HepG2 (cell line): ENCODE data around the gene CYP2J2. TPM values are rescaled to one million over a fixed set of nuclear protein-coding genes. Genes with fewer than 3 reads are reported as not detected.

ENCODE experiments used
- ATAC-seq: fragments of 200-7000 bp; cut with Tn5 transposase; 3 replicates; pipeline ENCODE4 v1.9.1; 2020; ENCODE audit warnings: mild to moderate bottlenecking, moderate library complexity
- BruUV-seq: library from RNA; stranded (reverse); fragments of 400-500 nt; replicated peaks from 2 replicates; lab custom pipeline; 2021; lab: Mats Ljungman, UMichigan
- CTCF ChIA-PET: fragments of 300-600 bp; formaldehyde crosslinking; extraction: SDS; loops from one replicate; lab custom pipeline; 2021; ENCODE audit warnings: low total read pairs, inconsistent platforms, low intra/inter-chr PET ratio; lab: Yijun Ruan, JAX
- POLR2A ChIA-PET: fragments of 350-600 bp; sonication (Branson Sonifier 250); formaldehyde crosslinking; loops from one replicate; lab custom pipeline; 2020; ENCODE audit warnings: antibody characterized with exemption, inconsistent platforms; lab: Yijun Ruan, JAX
- DNase-seq: peaks from one replicate; pipeline ENCODE4 v3.0.0-alpha.2; 2015; ENCODE audit warnings: low spot score
- FAIRE-seq: peaks from 3 replicates; lab custom pipeline; 2011; peaks lifted over from hg19 to GRCh38; lab: Jason Lieb, UNC
- H2AFZ ChIP-seq: one replicate; pipeline ENCODE4 v1.6.1; 2011; ENCODE audit warnings: low read length, inconsistent platforms
- H3K27ac ChIP-seq: fragments of 300-600 bp; 3 replicates; pipeline ENCODE4 v1.8.0; 2011; ENCODE audit warnings: mixed run types, mild to moderate bottlenecking, mixed read lengths, low read length, inconsistent platforms; ENCODE audit not compliant: insufficient read depth; ENCODE audit errors: extremely low read length
- H3K27me3 ChIP-seq, 2 experiments: fragments of 200-600 bp in 1 of 2; 2 replicates in 1 of 2; 3 replicates in 1 of 2; pipeline versions ENCODE4 v1.6.0 to v1.8.0; 2011; ENCODE audit warnings: low read length in 2 of 2, mild to moderate bottlenecking in 2 of 2, moderate library complexity in 2 of 2, inconsistent platforms in 1 of 2; ENCODE audit not compliant: insufficient read depth in 2 of 2, control insufficient read depth in 1 of 2
- H3K36me3 ChIP-seq, 2 experiments: fragments of 200-600 bp in 1 of 2; replicated peaks in 1 of 2; 2 replicates in 1 of 2; 3 replicates in 1 of 2; pipeline versions ENCODE4 v1.5.1 to v1.8.0; 2011; ENCODE audit warnings: low read length in 2 of 2, inconsistent platforms in 1 of 2; ENCODE audit not compliant: insufficient read depth in 2 of 2, control insufficient read depth in 1 of 2
- H3K4me1 ChIP-seq: 2 replicates; pipeline ENCODE4 v1.5.1; 2012; ENCODE audit warnings: low read length, inconsistent platforms; ENCODE audit not compliant: insufficient read depth
- H3K4me2 ChIP-seq: 2 replicates; pipeline ENCODE4 v1.6.0; 2011; ENCODE audit warnings: low read depth, low read length, inconsistent platforms
- H3K4me3 ChIP-seq, 3 experiments: fragments of 200-600 bp in 1 of 3; sonication (generic), shearing (Covaris generic) in 1 of 3; replicated peaks in 1 of 3; 2 replicates each; pipeline ENCODE4 v1.5.1; 2011 to 2016; ENCODE audit warnings: low read length in 3 of 3, inconsistent platforms in 2 of 3, low read depth in 2 of 3, mild to moderate bottlenecking in 2 of 3, control low read depth in 1 of 3, mixed read lengths in 1 of 3; ENCODE audit not compliant: insufficient read depth in 1 of 3
- H3K79me2 ChIP-seq: one replicate; pipeline ENCODE4 v1.6.1; 2011; ENCODE audit warnings: low read length, inconsistent platforms; ENCODE audit not compliant: insufficient read depth
- H3K9ac ChIP-seq: 2 replicates; pipeline ENCODE4 v1.6.0; 2011; ENCODE audit warnings: mild to moderate bottlenecking, low read depth, low read length, inconsistent platforms; ENCODE audit not compliant: insufficient read depth
- H3K9me3 ChIP-seq: 2 replicates; pipeline ENCODE4 v1.5.1; 2012; ENCODE audit warnings: mild to moderate bottlenecking, low read length
- H4K20me1 ChIP-seq: 2 replicates; pipeline ENCODE4 v1.6.0; 2011; ENCODE audit warnings: inconsistent platforms, mild to moderate bottlenecking, low read length, moderate library complexity; ENCODE audit not compliant: insufficient read depth
- CBFB ChIP-seq: sonication (generic); formaldehyde crosslinking; IDR thresholded peaks from 2 replicates; pipeline ENCODE4 v1.4.0; 2020; ENCODE audit warnings: missing genetic modification reagents
- GABPB1 ChIP-seq: IDR thresholded peaks from 2 replicates; pipeline ENCODE4 v1.6.1; 2016; ENCODE audit warnings: mild to moderate bottlenecking, missing genetic modification reagents, moderate library complexity, missing compliant biosample characterization
- PHF5A ChIP-seq: IDR thresholded peaks from one replicate; pipeline ENCODE4 v1.6.1; 2018; ENCODE audit warnings: low read depth, missing genetic modification reagents; ENCODE audit not compliant: unreplicated experiment
- PITX1 ChIP-seq: sonication (generic); formaldehyde crosslinking; IDR thresholded peaks from 2 replicates; pipeline ENCODE4 v1.5.1; 2020; ENCODE audit warnings: mild to moderate bottlenecking, missing genetic modification reagents
- SMC3 ChIP-seq: IDR thresholded peaks from 2 replicates; pipeline ENCODE4 v1.6.1; 2011; ENCODE audit warnings: low read length, improper control_type of control experiment
- TGIF2 ChIP-seq: IDR thresholded peaks from 2 replicates; pipeline ENCODE4 v1.6.1; 2016; ENCODE audit warnings: control low read depth, missing compliant biosample characterization
- ZNF614 ChIP-seq: IDR thresholded peaks from 2 replicates; pipeline ENCODE4 v1.6.1; 2018; ENCODE audit warnings: missing biosample characterization, missing genetic modification reagents, inconsistent platforms, borderline replicate concordance
- WGBS: methylation state at CpG from one replicate; pipeline ENCODE4 v1.1.6; 2017; ENCODE audit warnings: low lambda C conversion rate; 5-methylcytosine and 5-hydroxymethylcytosine counted together
- in situ Hi-C: cut with HindIII; loops from 2 replicates; pipeline ENCODE4 v1.10.0; 2017; ENCODE audit warnings: low pct_unique_long_range_greater_than_20kb; ENCODE audit not compliant: extremely low pct_ligation_motif_present
- intact Hi-C: fragments of 100-400 bp; cut with micrococcal nuclease; formaldehyde crosslinking; loops from one replicate; pipeline ENCODE4 v1.10.0; 2022; ENCODE audit not compliant: unreplicated experiment
- polyA plus RNA-seq, 8 experiments: library from polyadenylated mRNA; depleted of rRNA in 3 of 8; stranded (reverse) in 7 of 8; unstranded in 1 of 8; fragments of >200 nt; fragmentation: Illumina TruSeq in 4 of 8; extraction: Trizol in 4 of 8; gene quantifications; 2 replicates each; pipeline versions ENCODE4 v1.2.1 to v1.2.3, GENCODE V29; 2011 to 2016; ENCODE audit warnings: low read depth in 4 of 8, missing spikeins in 1 of 8, mixed read lengths in 1 of 8; ENCODE audit not compliant: insufficient read depth in 1 of 8
- total RNA-seq, 5 experiments: library from RNA; depleted of rRNA; stranded (reverse); fragments of >200 nt; fragmentation: Illumina TruSeq; extraction: Trizol; gene quantifications; 2 replicates each; pipeline ENCODE4 v1.2.3, GENCODE V29; 2016; ENCODE audit warnings: low read depth in 1 of 5
- TF ChIP-seq, protein P1 (sequence below): sonication (generic); formaldehyde crosslinking; IDR thresholded peaks from 2 replicates; pipeline ENCODE4 v1.8.1; 2023; ENCODE audit warnings: mild to moderate bottlenecking, moderate library complexity, missing genetic modification reagents
- TF ChIP-seq, protein P2 (sequence below): sonication (generic); IDR thresholded peaks from 2 replicates; pipeline ENCODE4 v1.6.1; 2016; ENCODE audit warnings: low read depth, borderline replicate concordance
- TF ChIP-seq, protein P3 (sequence below): sonication (generic); formaldehyde crosslinking; IDR thresholded peaks from 2 replicates; pipeline ENCODE4 v1.5.0; 2020; ENCODE audit warnings: mild to moderate bottlenecking, missing genetic modification reagents, moderate library complexity
- TF ChIP-seq, protein P4 (sequence below): sonication (generic); formaldehyde crosslinking; IDR thresholded peaks from 2 replicates; pipeline ENCODE4 v1.5.1; 2020; ENCODE audit warnings: mild to moderate bottlenecking, missing genetic modification reagents, moderate library complexity
- TF ChIP-seq, protein P5 (sequence below), 2 experiments: sonication (generic) in 1 of 2; formaldehyde crosslinking in 1 of 2; IDR thresholded peaks; 2 replicates each; pipeline versions ENCODE4 v1.5.1 to v1.6.1; 2011 to 2020; ENCODE audit warnings: borderline replicate concordance in 1 of 2, low read depth in 1 of 2, low read length in 1 of 2, mild to moderate bottlenecking in 1 of 2, missing genetic modification reagents in 1 of 2, moderate library complexity in 1 of 2
- TF ChIP-seq, protein P6 (sequence below): sonication (generic); formaldehyde crosslinking; IDR thresholded peaks from 2 replicates; pipeline ENCODE4 v1.4.0; 2020; ENCODE audit warnings: missing genetic modification reagents

CYP2J2 gene
- total and polyA plus RNA-seq, 2 of the 13 experiments (the other 11 are each of a cell fraction or from before 2014, with no cell fraction given), result 2.1 to 5.9 TPM

DNA sequence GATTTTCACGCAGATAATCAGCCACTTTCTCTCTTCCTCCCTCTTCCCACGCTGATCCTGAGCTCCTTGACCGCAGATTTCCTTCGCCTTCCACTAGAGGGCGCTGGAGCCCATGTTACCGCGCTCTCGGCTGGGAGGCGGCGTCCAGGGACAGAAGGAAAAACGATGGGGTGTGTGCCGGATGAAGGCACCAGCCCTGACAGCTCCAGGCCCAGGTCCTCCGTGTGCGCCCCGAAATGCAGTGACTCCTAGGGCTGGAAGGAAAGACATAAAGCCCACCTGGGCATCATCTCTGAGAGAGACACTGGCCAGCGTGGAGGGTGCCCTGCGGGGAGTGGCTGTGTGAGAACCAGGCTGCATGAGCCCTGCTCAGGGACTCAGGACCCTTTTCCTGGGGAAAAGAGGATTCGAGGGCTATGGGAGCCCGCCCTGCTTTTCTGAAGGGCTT is 44.9 kb upstream of the CYP2J2 start:
- intact Hi-C loops, result loop anchor here (10.0 kb wide), 3 partner anchors 153 to 793 kb away; no protein-coding TSS in a partner anchor
- ChIA-PET CTCF (interaction anchor here (1.1 kb wide), 1 partner anchor 24 kb away, joined by 3 read pairs; no protein-coding TSS in a partner anchor), POLR2A (no interaction called here)
- H3K27ac ChIP-seq, result no peak overlapping the region
- H3K4me3 ChIP-seq, result peak overlapping the region in 1 of 3 experiments; percentile 2; a peak in 1 of 6 replicates
- FAIRE-seq, result peak; percentile 43
- in situ Hi-C loops, result no loop called here
- peak; percentile 28 for DNase-seq
- peak overlapping the region; percentile 52 for H3K4me2 ChIP-seq
- no peak overlapping the region for H3K9ac ChIP-seq
- H4K20me1 ChIP-seq, result no peaks in the 10 kb centered on the region
- H3K36me3 ChIP-seq, result no peaks in the 10 kb centered on the region
- H2AFZ ChIP-seq, result no peak overlapping the region
- peak; percentile 96 for ATAC-seq
- H3K27me3 ChIP-seq, result peaks cover 0 to 34% of the 10 kb centered on the region in 2 experiments; a peak in 2 of 5 replicates
- no peaks in the 10 kb centered on the region for H3K79me2 ChIP-seq
- H3K9me3 ChIP-seq, result no peaks in the 10 kb centered on the region
- no peaks in the 10 kb centered on the region for H3K4me1 ChIP-seq
- no TSS peak for BruUV-seq
- 9% methylated on average over 15 of the region's 19 CpGs for WGBS
- TF ChIP-seq, protein P1, sequence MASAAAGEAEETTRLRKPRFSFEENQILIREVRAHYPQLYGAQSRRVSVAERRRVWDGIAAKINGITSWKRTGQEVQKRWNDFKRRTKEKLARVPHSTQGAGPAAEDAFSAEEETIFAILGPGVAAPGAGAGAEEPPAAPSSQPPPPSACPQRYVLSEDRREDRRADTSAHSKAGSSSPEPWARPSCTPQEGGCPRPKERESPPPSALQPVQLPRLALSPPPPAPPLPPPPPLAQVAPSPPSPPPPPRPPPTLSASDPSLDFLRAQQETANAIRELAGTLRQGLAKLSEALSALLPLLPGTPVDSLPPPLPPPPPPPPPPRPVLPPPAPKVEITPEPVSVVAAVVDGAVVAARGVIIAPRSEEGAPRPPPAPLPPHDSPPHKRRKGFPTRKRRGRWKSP (CRISPR knock-in tag), result no peak
- TF ChIP-seq, protein P2, sequence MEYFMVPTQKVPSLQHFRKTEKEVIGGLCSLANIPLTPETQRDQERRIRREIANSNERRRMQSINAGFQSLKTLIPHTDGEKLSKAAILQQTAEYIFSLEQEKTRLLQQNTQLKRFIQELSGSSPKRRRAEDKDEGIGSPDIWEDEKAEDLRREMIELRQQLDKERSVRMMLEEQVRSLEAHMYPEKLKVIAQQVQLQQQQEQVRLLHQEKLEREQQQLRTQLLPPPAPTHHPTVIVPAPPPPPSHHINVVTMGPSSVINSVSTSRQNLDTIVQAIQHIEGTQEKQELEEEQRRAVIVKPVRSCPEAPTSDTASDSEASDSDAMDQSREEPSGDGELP, result no peak
- no peak for TF ChIP-seq ZNF614 (CRISPR knock-in tag)
- TF ChIP-seq, protein P3, sequence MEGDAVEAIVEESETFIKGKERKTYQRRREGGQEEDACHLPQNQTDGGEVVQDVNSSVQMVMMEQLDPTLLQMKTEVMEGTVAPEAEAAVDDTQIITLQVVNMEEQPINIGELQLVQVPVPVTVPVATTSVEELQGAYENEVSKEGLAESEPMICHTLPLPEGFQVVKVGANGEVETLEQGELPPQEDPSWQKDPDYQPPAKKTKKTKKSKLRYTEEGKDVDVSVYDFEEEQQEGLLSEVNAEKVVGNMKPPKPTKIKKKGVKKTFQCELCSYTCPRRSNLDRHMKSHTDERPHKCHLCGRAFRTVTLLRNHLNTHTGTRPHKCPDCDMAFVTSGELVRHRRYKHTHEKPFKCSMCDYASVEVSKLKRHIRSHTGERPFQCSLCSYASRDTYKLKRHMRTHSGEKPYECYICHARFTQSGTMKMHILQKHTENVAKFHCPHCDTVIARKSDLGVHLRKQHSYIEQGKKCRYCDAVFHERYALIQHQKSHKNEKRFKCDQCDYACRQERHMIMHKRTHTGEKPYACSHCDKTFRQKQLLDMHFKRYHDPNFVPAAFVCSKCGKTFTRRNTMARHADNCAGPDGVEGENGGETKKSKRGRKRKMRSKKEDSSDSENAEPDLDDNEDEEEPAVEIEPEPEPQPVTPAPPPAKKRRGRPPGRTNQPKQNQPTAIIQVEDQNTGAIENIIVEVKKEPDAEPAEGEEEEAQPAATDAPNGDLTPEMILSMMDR (CRISPR knock-in tag), result peak; percentile 93
- TF ChIP-seq, protein P4, sequence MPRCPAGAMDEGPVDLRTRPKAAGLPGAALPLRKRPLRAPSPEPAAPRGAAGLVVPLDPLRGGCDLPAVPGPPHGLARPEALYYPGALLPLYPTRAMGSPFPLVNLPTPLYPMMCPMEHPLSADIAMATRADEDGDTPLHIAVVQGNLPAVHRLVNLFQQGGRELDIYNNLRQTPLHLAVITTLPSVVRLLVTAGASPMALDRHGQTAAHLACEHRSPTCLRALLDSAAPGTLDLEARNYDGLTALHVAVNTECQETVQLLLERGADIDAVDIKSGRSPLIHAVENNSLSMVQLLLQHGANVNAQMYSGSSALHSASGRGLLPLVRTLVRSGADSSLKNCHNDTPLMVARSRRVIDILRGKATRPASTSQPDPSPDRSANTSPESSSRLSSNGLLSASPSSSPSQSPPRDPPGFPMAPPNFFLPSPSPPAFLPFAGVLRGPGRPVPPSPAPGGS (CRISPR knock-in tag), result 0 out of 2 replicates have a peak, but pooled peaks have one; percentile 33
- TF ChIP-seq, protein P5, sequence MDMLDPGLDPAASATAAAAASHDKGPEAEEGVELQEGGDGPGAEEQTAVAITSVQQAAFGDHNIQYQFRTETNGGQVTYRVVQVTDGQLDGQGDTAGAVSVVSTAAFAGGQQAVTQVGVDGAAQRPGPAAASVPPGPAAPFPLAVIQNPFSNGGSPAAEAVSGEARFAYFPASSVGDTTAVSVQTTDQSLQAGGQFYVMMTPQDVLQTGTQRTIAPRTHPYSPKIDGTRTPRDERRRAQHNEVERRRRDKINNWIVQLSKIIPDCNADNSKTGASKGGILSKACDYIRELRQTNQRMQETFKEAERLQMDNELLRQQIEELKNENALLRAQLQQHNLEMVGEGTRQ (IDR thresholded peaks at IDR 0.05; ENCODE audit: low read depth, low read length), result no peak
- TF ChIP-seq, protein P5 (CRISPR knock-in tag; IDR thresholded peaks at IDR 0.05; ENCODE audit: borderline replicate concordance), result no peak
- TF ChIP-seq, protein P6, sequence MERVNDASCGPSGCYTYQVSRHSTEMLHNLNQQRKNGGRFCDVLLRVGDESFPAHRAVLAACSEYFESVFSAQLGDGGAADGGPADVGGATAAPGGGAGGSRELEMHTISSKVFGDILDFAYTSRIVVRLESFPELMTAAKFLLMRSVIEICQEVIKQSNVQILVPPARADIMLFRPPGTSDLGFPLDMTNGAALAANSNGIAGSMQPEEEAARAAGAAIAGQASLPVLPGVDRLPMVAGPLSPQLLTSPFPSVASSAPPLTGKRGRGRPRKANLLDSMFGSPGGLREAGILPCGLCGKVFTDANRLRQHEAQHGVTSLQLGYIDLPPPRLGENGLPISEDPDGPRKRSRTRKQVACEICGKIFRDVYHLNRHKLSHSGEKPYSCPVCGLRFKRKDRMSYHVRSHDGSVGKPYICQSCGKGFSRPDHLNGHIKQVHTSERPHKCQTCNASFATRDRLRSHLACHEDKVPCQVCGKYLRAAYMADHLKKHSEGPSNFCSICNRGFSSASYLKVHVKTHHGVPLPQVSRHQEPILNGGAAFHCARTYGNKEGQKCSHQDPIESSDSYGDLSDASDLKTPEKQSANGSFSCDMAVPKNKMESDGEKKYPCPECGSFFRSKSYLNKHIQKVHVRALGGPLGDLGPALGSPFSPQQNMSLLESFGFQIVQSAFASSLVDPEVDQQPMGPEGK (CRISPR knock-in tag), result peak; percentile 42; the same call in 1 of the 2 replicates
- TF ChIP-seq PHF5A (CRISPR knock-in tag), result no peak
- TF ChIP-seq PITX1, result no peak
- 0 out of 2 replicates have a peak, but pooled peaks have one; percentile 70 for TF ChIP-seq CBFB (CRISPR knock-in tag)
- TF ChIP-seq GABPB1 (CRISPR knock-in tag), result 0 out of 2 replicates have a peak, but pooled peaks have one; percentile 29
- peak; percentile 23; the same call in 1 of the 2 replicates for TF ChIP-seq SMC3
- no peak for TF ChIP-seq TGIF2 (CRISPR knock-in tag)
